HUES48 (cell line): ENCODE data around the gene RPL18A.

Experiments
- H3K27ac ChIP-seq: one replicate; pipeline ENCODE4 v1.7.0; 2013; ENCODE audit warnings: low read depth, low read length, inconsistent platforms
- H3K27me3 ChIP-seq: 2 replicates; pipeline ENCODE4 v1.6.1; 2013; ENCODE audit warnings: mild to moderate bottlenecking, low read length; ENCODE audit not compliant: control insufficient read depth, insufficient read depth
- H3K36me3 ChIP-seq: 2 replicates; pipeline ENCODE4 v1.6.1; 2013; ENCODE audit warnings: low read length; ENCODE audit not compliant: control insufficient read depth, insufficient read depth
- H3K4me1 ChIP-seq: 2 replicates; pipeline ENCODE4 v1.6.1; 2013; ENCODE audit warnings: mild to moderate bottlenecking, low read length; ENCODE audit not compliant: control insufficient read depth, insufficient read depth
- H3K4me3 ChIP-seq: 2 replicates; pipeline ENCODE4 v1.5.1; 2013; ENCODE audit warnings: mild to moderate bottlenecking, low read depth, low read length
- H3K9ac ChIP-seq: 2 replicates; pipeline ENCODE4 v1.6.1; 2013; ENCODE audit warnings: mild to moderate bottlenecking, low read depth, low read length, moderate library complexity
- H3K9me3 ChIP-seq: 2 replicates; pipeline ENCODE4 v1.6.1; 2013; ENCODE audit warnings: low read length; ENCODE audit not compliant: control insufficient read depth, insufficient read depth

RPL18A gene

GRCh38 chr19:17860993-17861360 is 1.3 kb downstream of the RPL18A start:
- peaks cover 43% of the 10 kb centered on the region for H3K36me3 ChIP-seq
- H3K9me3 ChIP-seq: no peaks in the 10 kb centered on the region

GRCh38 chr19:17861542-17862402 is 2.1 kb downstream of the RPL18A start:
- 0 out of 2 replicates have a peak overlapping the region, but pooled peaks have one; percentile 98 for H3K9ac ChIP-seq
- peaks cover 43% of the 10 kb centered on the region for H3K36me3 ChIP-seq
- H3K9me3 ChIP-seq: no peaks in the 10 kb centered on the region
- no peaks in the 10 kb centered on the region for H3K27me3 ChIP-seq
- H3K27ac ChIP-seq: peak overlapping the region; percentile 87
- H3K4me3 ChIP-seq: peak overlapping the region; percentile 82
- H3K4me1 ChIP-seq: no peaks in the 10 kb centered on the region

More at GRCh38 chr19:17860993-17861360, 1.3 kb downstream of the RPL18A start:
- Histone ChIP-seq H3K27me3 (no peaks in the 10 kb centered on the region), H3K4me1 (no peaks in the 10 kb centered on the region), H3K4me3 (peak overlapping the region; percentile 82), H3K27ac (peak overlapping the region; percentile 87), H3K9ac (peak overlapping the region; percentile 98)

GRCh38 chr19:17862711-17863519 is 3.2 kb downstream of the RPL18A start:
- Histone ChIP-seq H3K27ac (peak overlapping the region; percentile 87), H3K9ac (no peak overlapping the region), H3K4me3 (no peak overlapping the region), H3K36me3 (peaks cover 43% of the 10 kb centered on the region), H3K9me3 (no peaks in the 10 kb centered on the region), H3K27me3 (no peaks in the 10 kb centered on the region), H3K4me1 (no peaks in the 10 kb centered on the region)

GRCh38 chr19:17863520-17864182 is 3.9 kb downstream of the RPL18A start:
- H3K4me3 ChIP-seq: no peak overlapping the region
- peak overlapping the region; percentile 87 for H3K27ac ChIP-seq
- H3K9ac ChIP-seq: no peak overlapping the region
- H3K4me1 ChIP-seq: peaks cover 3% of the 10 kb centered on the region; the same call in 1 of the 2 replicates
- H3K27me3 ChIP-seq: no peaks in the 10 kb centered on the region
- no peaks in the 10 kb centered on the region for H3K9me3 ChIP-seq
- H3K36me3 ChIP-seq: peaks cover 43% of the 10 kb centered on the region

- Histone ChIP-seq H3K27ac (peak overlapping the region; percentile 31), H3K4me1 (peaks cover 10% of the 10 kb centered on the region; the same call in 1 of the 2 replicates), H3K9ac (no peak overlapping the region), H3K4me3 (no peak overlapping the region), H3K27me3 (peaks cover 1% of the 10 kb centered on the region; the same call in 1 of the 2 replicates), H3K9me3 (no peaks in the 10 kb centered on the region), H3K36me3 (peaks cover 40% of the 10 kb centered on the region)
Measured at GRCh38 chr19:17865364-17866311, 5.9 kb downstream of the RPL18A start.

DNA sequence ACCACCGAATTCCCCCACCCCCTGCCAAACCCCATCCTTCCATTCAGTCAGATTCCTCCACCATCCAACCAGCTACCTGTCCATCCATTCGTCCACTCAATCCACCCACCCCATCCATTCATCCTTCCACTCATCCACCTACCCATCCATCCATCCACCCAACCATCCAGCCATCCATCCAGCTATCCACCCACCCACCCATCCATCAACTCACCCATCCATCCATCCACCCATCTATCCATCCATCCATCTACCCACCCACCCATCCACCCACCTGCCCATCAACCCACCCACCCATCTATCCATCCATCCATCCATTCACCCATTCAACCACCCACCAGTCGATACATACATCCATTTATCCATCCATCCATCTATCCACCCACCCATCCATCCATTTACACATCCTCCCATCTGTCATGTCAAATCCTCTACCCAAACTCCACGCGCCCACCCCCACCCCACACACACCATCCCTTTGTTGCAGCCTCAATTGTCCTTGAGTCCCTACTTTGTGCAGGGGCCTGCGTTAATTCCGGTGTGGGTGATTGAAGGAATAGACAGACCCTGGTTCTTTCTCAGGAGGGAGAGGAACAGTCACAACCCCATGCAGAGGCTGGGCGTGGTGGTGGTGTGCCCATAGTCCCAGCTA is 6.7 kb downstream of the RPL18A start:
- no peak overlapping the region for H3K4me3 ChIP-seq
- peaks cover 6% of the 10 kb centered on the region for H3K27me3 ChIP-seq
- H3K9ac ChIP-seq: no peak overlapping the region
- peaks cover 10% of the 10 kb centered on the region; the same call in 1 of the 2 replicates for H3K4me1 ChIP-seq
- peaks cover 32% of the 10 kb centered on the region for H3K36me3 ChIP-seq
- no peak overlapping the region for H3K27ac ChIP-seq
- no peaks in the 10 kb centered on the region for H3K9me3 ChIP-seq

DNA sequence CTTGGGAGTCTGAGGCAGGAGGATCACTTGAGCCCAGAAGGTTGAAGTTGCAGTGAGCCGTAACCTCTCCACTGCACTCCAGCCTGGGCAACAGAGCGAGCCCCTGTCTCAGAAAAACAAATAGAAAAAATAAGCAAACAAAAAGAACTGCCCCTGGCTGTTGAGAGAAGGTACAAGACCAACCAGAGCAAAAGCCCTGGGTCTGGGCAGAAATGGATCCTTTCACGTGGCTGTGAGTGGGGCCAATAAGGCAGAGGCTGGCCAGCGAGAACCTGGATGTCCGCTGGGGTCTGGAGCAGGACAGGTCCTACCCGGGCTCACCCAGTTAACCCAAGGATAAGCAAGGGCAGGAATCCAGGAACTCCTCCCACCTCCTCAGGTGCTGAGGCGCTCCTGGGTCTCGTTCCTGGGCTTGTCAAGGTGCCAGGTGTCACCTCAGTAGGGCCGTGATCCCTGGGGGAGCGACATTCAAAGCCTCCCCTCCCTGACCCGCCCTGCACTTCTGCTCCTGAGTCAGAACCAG is 7.3 kb downstream of the RPL18A start:
- Histone ChIP-seq H3K4me1 (peaks cover 10% of the 10 kb centered on the region; the same call in 1 of the 2 replicates), H3K4me3 (no peak overlapping the region), H3K9ac (no peak overlapping the region), H3K36me3 (peaks cover 26% of the 10 kb centered on the region), H3K9me3 (no peaks in the 10 kb centered on the region), H3K27me3 (peaks cover 6% of the 10 kb centered on the region), H3K27ac (no peak overlapping the region)

DNA sequence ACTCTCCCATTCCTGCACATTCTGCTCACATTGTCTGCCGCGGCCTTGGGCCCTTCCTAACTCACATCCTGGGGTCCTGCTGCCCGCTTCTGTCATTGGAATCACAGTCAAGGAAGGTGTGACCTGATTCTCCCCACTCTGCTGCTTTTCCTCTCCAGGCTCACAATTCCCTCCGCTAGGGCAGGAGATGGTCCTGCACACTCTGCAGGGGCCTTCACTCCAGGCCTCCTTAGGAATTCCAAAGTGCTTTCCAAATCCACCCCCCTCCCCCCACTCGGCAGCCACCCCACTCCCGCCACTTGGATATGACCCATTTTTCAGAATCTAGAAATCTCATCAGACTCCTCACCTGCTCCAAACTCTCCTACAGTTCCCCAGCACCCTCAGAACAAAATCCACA is 9.0 kb downstream of the RPL18A start:
- Histone ChIP-seq H3K9me3 (no peaks in the 10 kb centered on the region), H3K4me3 (no peak overlapping the region), H3K27ac (peak overlapping the region; percentile 76), H3K9ac (no peak overlapping the region), H3K27me3 (peaks cover 6% of the 10 kb centered on the region), H3K4me1 (peaks cover 10% of the 10 kb centered on the region; the same call in 1 of the 2 replicates), H3K36me3 (peaks cover 9% of the 10 kb centered on the region)

DNA sequence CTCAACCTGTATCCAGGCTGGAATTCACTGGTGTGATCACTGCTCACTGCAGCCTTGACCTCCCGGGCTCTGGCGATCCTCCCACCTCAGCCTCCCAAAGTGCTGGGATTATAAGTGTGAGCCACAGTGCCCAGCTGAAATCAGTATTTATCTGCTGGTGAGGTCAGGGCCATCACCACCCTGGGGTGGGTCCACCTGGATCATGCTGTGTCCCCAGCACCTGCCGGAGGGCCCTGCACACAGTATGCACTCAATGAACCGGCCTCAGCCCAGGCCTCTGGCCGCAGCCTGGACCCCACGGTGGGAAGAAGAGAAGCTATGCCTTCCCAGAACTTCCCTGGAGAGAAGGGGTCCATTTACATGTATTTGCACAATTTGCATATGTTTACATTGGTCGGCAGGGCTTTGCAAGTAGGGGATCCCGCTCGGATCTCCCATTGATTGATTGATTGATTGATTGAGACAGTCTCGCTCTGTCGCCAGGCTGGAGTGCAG is 9.5 kb downstream of the RPL18A start:
- no peaks in the 10 kb centered on the region for H3K9me3 ChIP-seq
- H3K4me1 ChIP-seq: peaks cover 10% of the 10 kb centered on the region; the same call in 1 of the 2 replicates
- no peak overlapping the region for H3K4me3 ChIP-seq
- H3K9ac ChIP-seq: no peak overlapping the region
- peak overlapping the region; percentile 76 for H3K27ac ChIP-seq
- peaks cover 4% of the 10 kb centered on the region for H3K36me3 ChIP-seq
- peaks cover 6% of the 10 kb centered on the region for H3K27me3 ChIP-seq
